Mucosa of stomach (tissue), 1 donor: ENCODE measurements around the gene SCN7A.
"Not testable (repeated sequence)": the region's sequence is repeated elsewhere in the genome, so short reads cannot be mapped to it uniquely, and the experiment has no call there.

Source experiments
- H3K27me3 ChIP-seq: one replicate; pipeline ENCODE4 v1.7.0; 2013; ENCODE audit warnings: mild to moderate bottlenecking, low read length; ENCODE audit not compliant: control insufficient read depth, insufficient read depth
- H3K36me3 ChIP-seq: one replicate; pipeline ENCODE4 v1.7.0; 2013; ENCODE audit warnings: low read length; ENCODE audit not compliant: control insufficient read depth, insufficient read depth
- H3K4me1 ChIP-seq: one replicate; pipeline ENCODE4 v1.7.0; 2013; ENCODE audit warnings: mild to moderate bottlenecking, low read length; ENCODE audit not compliant: control insufficient read depth, insufficient read depth
- H3K4me3 ChIP-seq: one replicate; pipeline ENCODE4 v1.7.0; 2013; ENCODE audit warnings: low read length
- H3K9ac ChIP-seq: one replicate; pipeline ENCODE4 v1.7.0; 2013; ENCODE audit warnings: mild to moderate bottlenecking, low read length, moderate library complexity
- H3K9me3 ChIP-seq: one replicate; pipeline ENCODE4 v1.7.0; 2013; ENCODE audit warnings: mild to moderate bottlenecking, low read length, moderate library complexity; ENCODE audit not compliant: control insufficient read depth
- donor health status: Pancreatic carcinoma.

Gene SCN7A

DNA sequence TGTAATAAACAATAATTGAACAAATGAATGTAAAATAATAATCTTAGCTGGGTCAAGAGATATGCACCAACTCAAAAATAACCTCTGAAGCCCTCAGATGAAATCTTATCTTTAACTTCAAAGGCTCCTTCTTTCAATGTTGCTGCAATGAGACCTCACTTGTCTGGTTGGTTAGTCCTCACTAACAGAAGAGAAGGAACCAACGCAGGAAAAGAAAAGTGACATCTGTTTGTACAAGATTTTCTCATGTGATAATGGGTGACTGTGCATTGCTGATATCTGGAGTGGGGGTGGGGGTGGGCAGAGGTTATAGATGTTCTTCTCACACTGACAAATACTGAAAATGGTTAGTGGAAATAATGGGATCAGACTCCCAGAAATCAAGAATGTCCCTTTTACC is 2.6 kb downstream of the SCN7A start:
- Histone ChIP-seq H3K4me1 (no peaks in the 10 kb centered on the region), H3K4me3 (no peak overlapping the region)

DNA sequence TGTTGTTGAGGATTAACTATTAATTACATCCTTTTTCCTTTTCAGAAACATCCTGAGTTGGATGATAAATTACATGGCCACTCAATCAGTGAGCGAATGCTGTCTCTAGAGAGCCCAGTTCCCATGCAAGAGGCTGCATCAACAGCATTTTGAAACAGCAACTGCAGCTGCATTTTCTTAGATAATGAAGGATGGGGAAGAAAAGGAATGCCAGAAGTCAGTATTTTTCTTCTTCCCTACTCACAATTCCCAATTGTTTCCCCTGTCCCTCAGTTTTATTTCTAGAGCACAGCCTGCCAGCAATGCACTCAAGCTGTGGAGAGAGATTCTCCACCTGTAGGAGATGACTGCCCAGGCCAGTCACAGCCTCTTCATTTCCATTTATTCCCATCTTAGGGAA is 6.9 kb downstream of the SCN7A start:
- no peak overlapping the region for H3K9ac ChIP-seq
- H3K4me1 ChIP-seq: no peaks in the 10 kb centered on the region
- H3K36me3 ChIP-seq: no peaks in the 10 kb centered on the region
- no peaks in the 10 kb centered on the region for H3K27me3 ChIP-seq
- H3K4me3 ChIP-seq: no peak overlapping the region
- no peaks in the 10 kb centered on the region for H3K9me3 ChIP-seq

More for the DNA sequence above, 2.6 kb downstream of the SCN7A start:
- Histone ChIP-seq H3K9ac (no peak overlapping the region), H3K36me3 (no peaks in the 10 kb centered on the region), H3K9me3 (no peaks in the 10 kb centered on the region), H3K27me3 (no peaks in the 10 kb centered on the region)

DNA sequence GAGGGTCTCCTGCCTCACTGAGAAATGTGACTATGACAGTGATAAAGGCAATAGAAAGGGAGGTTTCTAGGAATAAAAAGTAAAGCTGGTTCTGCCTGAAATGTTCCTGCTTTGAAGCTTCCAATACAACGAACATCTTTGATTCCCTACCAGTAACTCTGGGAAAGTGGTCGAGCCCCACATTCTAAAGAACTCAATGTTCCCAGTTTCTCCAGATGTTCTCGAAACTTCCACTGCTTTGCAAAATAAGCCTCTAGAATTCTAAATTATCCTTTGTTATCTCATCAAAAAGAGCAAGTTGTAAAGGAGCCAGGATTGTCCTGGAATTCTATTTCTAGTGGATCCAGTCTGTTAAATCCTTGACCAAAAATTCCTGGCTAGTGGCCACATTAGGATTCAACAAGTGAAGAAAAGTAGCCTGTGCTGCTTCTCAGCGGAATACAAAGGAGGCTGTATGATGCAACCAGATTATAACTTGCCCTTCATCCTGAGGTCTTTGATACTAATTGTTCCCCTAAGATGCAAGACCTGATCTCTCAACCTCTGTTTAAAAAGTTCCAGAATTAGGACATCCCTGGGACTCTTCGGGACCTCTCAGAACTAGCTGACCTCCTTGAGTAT is 8.4 kb downstream of the SCN7A start:
- Histone ChIP-seq H3K36me3 (no peaks in the 10 kb centered on the region), H3K9me3 (no peaks in the 10 kb centered on the region), H3K27me3 (no peaks in the 10 kb centered on the region), H3K9ac (no peak overlapping the region), H3K4me1 (no peaks in the 10 kb centered on the region), H3K4me3 (no peak overlapping the region)

DNA sequence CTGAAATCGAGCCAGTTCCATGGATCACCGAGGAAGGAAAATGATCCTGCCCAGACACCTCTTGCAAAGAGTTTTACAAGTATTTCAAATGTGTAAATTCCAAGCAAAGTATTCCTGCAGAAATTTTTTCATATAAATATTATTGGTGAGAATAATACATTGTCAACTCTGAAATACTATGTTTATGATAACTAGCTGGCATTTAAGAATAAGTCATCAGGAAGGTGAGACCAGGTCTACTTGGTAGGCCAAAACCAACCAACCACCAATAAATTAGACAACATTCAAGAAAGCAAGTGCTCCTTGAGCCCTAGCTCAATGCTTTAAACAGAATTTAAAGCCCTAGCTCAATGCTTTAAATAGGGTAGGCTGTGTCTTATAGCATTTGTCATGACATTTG is 21.7 kb downstream of the SCN7A start:
- no peaks in the 10 kb centered on the region for H3K36me3 ChIP-seq
- no peaks in the 10 kb centered on the region for H3K4me1 ChIP-seq
- H3K9ac ChIP-seq: no peak overlapping the region
- no peaks in the 10 kb centered on the region for H3K27me3 ChIP-seq
- no peak overlapping the region for H3K4me3 ChIP-seq
- H3K9me3 ChIP-seq: no peaks in the 10 kb centered on the region

DNA sequence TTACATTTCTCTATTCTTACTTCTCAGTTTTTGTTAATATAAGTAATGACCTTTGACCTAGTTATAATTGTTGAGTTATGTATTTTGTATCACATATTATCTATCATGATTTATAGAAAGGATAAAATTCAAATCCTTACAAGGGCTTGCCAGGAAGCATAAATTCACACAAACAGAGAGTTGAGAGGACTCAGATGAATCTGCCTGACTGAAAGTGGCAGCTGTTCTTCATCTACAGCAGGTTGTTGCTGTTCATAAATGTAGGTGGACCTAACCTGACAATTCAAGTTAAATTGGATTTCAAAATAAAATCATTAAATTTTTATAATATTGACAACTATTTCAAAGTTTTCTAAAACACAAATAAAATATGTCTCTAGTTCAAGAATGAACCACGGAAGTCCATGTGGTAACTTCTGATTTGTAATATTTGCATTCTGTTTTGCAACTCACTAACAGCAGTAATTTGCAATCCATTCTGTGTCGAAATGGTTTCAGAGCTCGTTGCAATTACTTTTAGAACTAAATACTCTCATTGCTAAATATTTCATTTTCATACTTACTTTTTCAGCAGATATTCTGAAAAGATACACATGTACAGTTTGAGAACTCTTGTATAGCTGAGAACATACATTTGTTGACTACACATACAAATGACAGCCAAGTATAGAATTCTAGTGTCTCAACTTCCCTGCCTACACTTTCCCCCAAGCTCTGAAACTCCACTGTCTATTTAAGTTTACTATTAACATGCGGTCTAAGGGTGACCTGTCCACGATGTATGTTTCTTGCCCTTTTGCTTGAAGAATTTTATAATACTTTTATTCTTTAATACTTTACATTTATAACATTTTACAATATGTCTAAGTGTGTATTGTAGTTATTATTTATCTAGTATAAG is 25.7 kb downstream of the SCN7A start:
- no peak overlapping the region for H3K4me3 ChIP-seq
- no peak overlapping the region for H3K9ac ChIP-seq
- no peaks in the 10 kb centered on the region for H3K27me3 ChIP-seq
- H3K9me3 ChIP-seq: no peaks in the 10 kb centered on the region
- no peaks in the 10 kb centered on the region for H3K4me1 ChIP-seq
- H3K36me3 ChIP-seq: no peaks in the 10 kb centered on the region

DNA sequence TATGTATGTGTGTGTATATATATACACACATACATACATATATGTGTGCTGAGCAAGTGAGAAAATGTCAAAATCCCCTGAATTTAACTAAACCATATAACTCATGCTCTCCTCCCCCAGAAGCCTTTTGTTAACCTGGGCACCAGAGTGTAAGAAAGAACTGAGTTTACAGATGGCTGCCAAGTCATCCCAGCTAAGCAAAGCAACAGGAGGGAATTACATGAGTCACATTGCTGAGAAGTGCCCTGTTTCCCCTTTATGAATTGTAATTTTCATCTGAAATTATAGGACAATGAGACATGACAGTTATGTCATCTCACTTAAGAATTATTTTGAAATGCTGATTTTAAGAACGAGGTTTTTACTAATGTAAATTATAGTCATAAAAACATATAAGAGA is 29.9 kb downstream of the SCN7A start:
- H3K4me3 ChIP-seq: no peak overlapping the region
- H3K4me1 ChIP-seq: no peaks in the 10 kb centered on the region
- H3K27me3 ChIP-seq: no peaks in the 10 kb centered on the region
- no peaks in the 10 kb centered on the region for H3K9me3 ChIP-seq
- no peak overlapping the region for H3K9ac ChIP-seq
- H3K36me3 ChIP-seq: no peaks in the 10 kb centered on the region

DNA sequence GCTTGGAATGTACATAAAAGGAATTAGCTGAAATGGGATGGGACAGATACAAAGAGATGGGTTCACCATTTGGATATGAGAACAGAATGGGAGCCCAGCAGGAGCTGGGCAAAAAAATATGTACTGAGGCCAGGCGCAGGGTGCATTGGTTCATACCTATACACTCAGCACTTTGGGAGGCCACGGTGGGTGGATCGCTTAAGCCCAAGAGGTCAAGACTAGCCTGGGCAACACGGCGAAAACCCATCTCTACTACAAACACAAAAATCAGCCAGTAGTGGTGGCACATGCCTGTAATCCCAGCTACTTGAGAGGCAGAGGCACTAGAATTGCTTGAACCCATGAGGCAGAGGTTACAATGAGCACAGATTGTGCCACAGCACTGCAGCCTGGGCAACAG is 30.4 kb downstream of the SCN7A start:
- Histone ChIP-seq H3K4me1 (no peaks in the 10 kb centered on the region), H3K27me3 (no peaks in the 10 kb centered on the region), H3K36me3 (no peaks in the 10 kb centered on the region), H3K4me3 (no peak overlapping the region), H3K9me3 (no peaks in the 10 kb centered on the region), H3K9ac (no peak overlapping the region)

DNA sequence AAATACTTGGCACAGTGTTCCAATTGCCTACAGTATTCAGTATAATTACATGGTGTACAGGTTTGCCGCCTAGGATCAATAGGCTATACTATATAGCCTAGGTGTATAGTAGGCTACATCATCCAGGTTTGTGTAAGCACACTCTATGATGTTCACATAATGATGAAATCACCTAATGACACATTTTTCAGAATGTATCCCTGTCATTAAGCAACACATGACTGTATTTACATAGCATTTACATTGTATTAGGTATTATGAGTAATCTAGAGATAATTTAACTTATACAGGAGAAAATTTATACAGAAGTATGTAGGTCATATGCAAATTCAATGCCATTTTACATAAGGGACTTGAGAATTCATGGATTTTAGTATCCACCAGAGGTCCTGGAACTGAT is 35.4 kb downstream of the SCN7A start:
- no peak overlapping the region for H3K9ac ChIP-seq
- no peaks in the 10 kb centered on the region for H3K4me1 ChIP-seq
- no peaks in the 10 kb centered on the region for H3K36me3 ChIP-seq
- no peak overlapping the region for H3K4me3 ChIP-seq
- no peaks in the 10 kb centered on the region for H3K9me3 ChIP-seq
- no peaks in the 10 kb centered on the region for H3K27me3 ChIP-seq

DNA sequence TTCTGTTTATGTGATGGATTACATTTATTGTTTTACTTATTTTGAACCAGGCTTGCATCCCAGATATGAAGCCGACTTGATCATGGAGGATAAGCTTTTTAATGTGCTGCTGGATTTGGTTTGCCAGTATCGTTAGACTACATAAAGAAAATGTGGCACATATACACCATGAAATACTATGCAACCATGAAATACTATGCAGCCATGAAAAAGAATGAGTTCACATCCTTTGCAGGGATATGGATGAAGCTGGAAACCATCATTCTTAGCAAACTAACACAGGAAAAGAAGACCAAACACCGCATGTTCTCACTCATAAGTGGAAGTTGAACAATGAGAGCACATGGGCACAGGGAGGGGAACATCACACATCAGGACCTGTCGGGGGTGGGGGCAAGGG is 38.2 kb downstream of the SCN7A start:
- not testable (repeated sequence) for H3K4me1 ChIP-seq, H3K27me3 ChIP-seq, H3K4me3 ChIP-seq, H3K9ac ChIP-seq, H3K36me3 ChIP-seq, H3K9me3 ChIP-seq

DNA sequence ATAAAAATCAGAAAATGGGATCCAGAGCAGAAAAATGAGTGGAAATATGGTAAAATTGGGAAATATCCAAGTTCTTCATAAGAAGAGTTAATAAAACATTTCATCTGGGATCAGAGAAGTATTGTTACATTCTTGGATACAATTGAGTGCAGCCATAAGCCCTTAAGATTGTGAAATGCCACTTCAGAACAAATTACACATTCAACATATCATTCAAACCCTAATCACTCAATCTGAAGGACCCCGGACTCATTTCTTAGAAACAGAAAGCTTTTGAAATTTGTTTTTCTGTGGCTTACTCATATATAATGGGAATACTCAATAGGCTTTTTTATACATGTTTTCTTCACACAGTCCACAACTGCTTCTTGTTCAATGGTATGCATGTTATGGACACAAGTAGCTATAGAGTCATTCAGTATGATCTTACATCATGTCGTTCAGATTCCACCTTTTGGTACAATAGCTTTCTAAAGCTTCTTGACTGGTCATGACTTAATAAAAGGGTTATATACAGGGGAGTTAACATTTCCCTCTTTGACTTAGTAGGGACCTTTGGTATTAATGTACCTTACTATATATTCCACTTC is 39.9 kb downstream of the SCN7A start:
- Histone ChIP-seq H3K36me3 (no peaks in the 10 kb centered on the region), H3K9ac (no peak overlapping the region), H3K9me3 (no peaks in the 10 kb centered on the region), H3K27me3 (no peaks in the 10 kb centered on the region), H3K4me1 (no peaks in the 10 kb centered on the region), H3K4me3 (no peak overlapping the region)

DNA sequence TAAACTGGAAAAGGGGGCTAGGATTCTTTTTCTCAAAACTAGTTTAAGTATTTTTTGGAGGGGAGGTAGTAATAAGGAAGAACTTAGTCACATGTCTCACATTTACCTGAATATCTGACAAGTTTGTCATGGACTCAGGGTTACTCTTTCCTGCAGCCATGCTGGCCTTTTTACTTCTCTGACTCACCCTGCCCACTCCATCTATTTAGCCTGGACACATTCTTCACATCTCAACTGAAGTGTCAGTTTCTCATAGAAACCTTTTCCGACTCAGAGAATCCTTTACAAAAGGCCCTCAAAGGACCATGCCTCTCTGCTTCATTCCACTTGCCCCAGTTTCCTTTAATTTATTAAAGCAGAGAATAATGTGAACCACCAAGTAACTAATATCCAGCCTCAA is 42.6 kb downstream of the SCN7A start:
- no peak overlapping the region for H3K4me3 ChIP-seq
- H3K9ac ChIP-seq: no peak overlapping the region
- no peaks in the 10 kb centered on the region for H3K9me3 ChIP-seq
- no peaks in the 10 kb centered on the region for H3K4me1 ChIP-seq
- no peaks in the 10 kb centered on the region for H3K36me3 ChIP-seq
- no peaks in the 10 kb centered on the region for H3K27me3 ChIP-seq

DNA sequence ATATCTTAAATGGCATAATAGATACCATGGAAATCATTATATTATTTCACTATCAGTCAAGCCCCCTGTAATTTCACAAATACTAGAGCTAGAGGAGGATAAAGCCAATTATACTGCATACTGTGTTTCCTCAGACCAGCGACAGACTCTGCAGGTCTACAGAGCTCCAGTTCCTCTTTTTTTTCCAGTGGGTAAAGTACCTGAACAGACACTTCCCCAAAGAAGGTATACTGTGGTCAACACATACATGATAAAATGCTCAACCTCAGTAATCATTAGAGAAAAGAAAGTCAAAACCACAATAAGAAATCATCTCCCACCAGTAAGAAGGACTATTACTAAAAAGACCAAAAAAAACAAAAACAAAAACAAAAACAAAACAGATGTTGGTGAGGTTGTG is 44.6 kb downstream of the SCN7A start:
- H3K9ac ChIP-seq: no peak overlapping the region
- no peaks in the 10 kb centered on the region for H3K36me3 ChIP-seq
- H3K27me3 ChIP-seq: no peaks in the 10 kb centered on the region
- no peaks in the 10 kb centered on the region for H3K4me1 ChIP-seq
- no peak overlapping the region for H3K4me3 ChIP-seq
- H3K9me3 ChIP-seq: no peaks in the 10 kb centered on the region
